ENCODE measurements around the gene L3MBTL3.

- TF ChIP-seq CTCF (IDR thresholded peaks at IDR 0.05 in 2 of 3, conservative IDR thresholded peaks at IDR 0.05 in 1 of 3; ENCODE audit: borderline replicate concordance in 1 of 3, insufficient read depth in 1 of 3, low read depth in 2 of 3, low read length in 2 of 3) = no peak
- TF ChIP-seq RAD21 (IDR thresholded peaks at IDR 0.05; ENCODE audit: low read depth) = no peak
- TF ChIP-seq POLR2A (IDR thresholded peaks at IDR 0.05; ENCODE audit: borderline replicate concordance, extremely low read depth, insufficient read depth, insufficient read length) = no peak
- peak; percentile 90 for TF ChIP-seq JUND (IDR thresholded peaks at IDR 0.05)
- TF ChIP-seq REST (IDR thresholded peaks at IDR 0.05; ENCODE audit: low read depth) = no peak
- no peak for TF ChIP-seq POLR2AphosphoS5 (IDR thresholded peaks at IDR 0.05; ENCODE audit: low read depth, low read length)
- TF ChIP-seq EZH2phosphoT487 (IDR thresholded peaks at IDR 0.05; ENCODE audit: borderline replicate concordance) = no peak
- TF ChIP-seq SP1 (IDR thresholded peaks at IDR 0.05; ENCODE audit: low read depth) = peak; percentile 42; the same call in 1 of the 2 replicates
- TF ChIP-seq ELF1 (IDR thresholded peaks at IDR 0.05; ENCODE audit: borderline replicate concordance, low read depth) = no peak
- TF ChIP-seq, protein P1, sequence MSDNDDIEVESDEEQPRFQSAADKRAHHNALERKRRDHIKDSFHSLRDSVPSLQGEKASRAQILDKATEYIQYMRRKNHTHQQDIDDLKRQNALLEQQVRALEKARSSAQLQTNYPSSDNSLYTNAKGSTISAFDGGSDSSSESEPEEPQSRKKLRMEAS (IDR thresholded peaks at IDR 0.05) = no peak; the same call in 1 of the 2 replicates
- TF ChIP-seq SRF (IDR thresholded peaks at IDR 0.05; ENCODE audit: low read depth) = no peak; the same call in 1 of the 2 replicates
- TF ChIP-seq YY1 (IDR thresholded peaks at IDR 0.05; ENCODE audit: extremely low read depth, insufficient replicate concordance, low read depth, low read length) = no peak
- no peak for TF ChIP-seq EGR1 (IDR thresholded peaks at IDR 0.05; ENCODE audit: low read depth)
- TF ChIP-seq ZNF274 (IDR thresholded peaks at IDR 0.05; ENCODE audit: low read depth, low read length) = no peak
Measured at GRCh38 chr6:130178692-130179091, 160.3 kb downstream of the L3MBTL3 start.

Data from HCT116 (cell line).